B cell (primary cell): ENCODE data around the gene TTC28. TPM values are rescaled to one million over a fixed set of nuclear protein-coding genes. Genes with fewer than 3 reads are reported as not detected.

Source experiments
- ATAC-seq: fragments of 200-7000 bp; cut with Tn5 transposase; one replicate; pipeline ENCODE4 v1.10.0; 2021; ENCODE audit warnings: low read depth, mild to moderate bottlenecking, moderate number of reproducible peaks, moderate library complexity
- CTCF ChIA-PET: fragments of 350-600 bp; sonication (Branson Sonifier 250); formaldehyde crosslinking; loops from one replicate; lab custom pipeline; 2021; ENCODE audit warnings: antibody characterized with exemption, inconsistent platforms; lab: Charles Lee
- POLR2A ChIA-PET: fragments of 350-600 bp; sonication (Branson Sonifier 250); formaldehyde crosslinking; loops from one replicate; lab custom pipeline; 2021; ENCODE audit warnings: antibody characterized with exemption; lab: Charles Lee
- DNase-seq: peaks from one replicate; pipeline ENCODE4 v3.0.0; 2013
- H2AFZ ChIP-seq: 2 replicates; pipeline ENCODE4 v1.6.1; 2012; ENCODE audit warnings: mild to moderate bottlenecking, low read depth, low read length; ENCODE audit not compliant: insufficient read depth, poor library complexity, severe bottlenecking
- H3K27ac ChIP-seq, 2 donors: 1 replicate in 1 of 2; 2 replicates in 1 of 2; pipeline ENCODE4 v1.5.1; 2012 to 2013; ENCODE audit warnings: low read length in 2 of 2, mild to moderate bottlenecking in 2 of 2, moderate library complexity in 1 of 2
- H3K27me3 ChIP-seq, 4 experiments: fragments of 200-600 bp in 1 of 4; sonication (generic) in 1 of 4; replicated peaks in 1 of 4; 1 replicate in 2 of 4; 2 replicates in 2 of 4; pipeline versions ENCODE4 v1.6.1 to v1.7.0; 2013 to 2016; ENCODE audit warnings: low read length in 3 of 4, mild to moderate bottlenecking in 2 of 4, mixed read lengths in 1 of 4, moderate library complexity in 1 of 4; ENCODE audit not compliant: insufficient read depth in 4 of 4, control insufficient read depth in 3 of 4; ENCODE audit errors: control extremely low read depth in 1 of 4
- H3K36me3 ChIP-seq, 2 experiments: replicated peaks in 1 of 2; 1 replicate in 1 of 2; 2 replicates in 1 of 2; pipeline versions ENCODE4 v1.6.1 to v1.7.1; 2013; ENCODE audit warnings: low read length in 1 of 2; ENCODE audit not compliant: insufficient read depth in 2 of 2, control insufficient read depth in 1 of 2; ENCODE audit errors: control extremely low read depth in 1 of 2, extremely low read depth in 1 of 2
- H3K4me1 ChIP-seq, 2 donors: fragments of 200-600 bp in 1 of 2; sonication (generic) in 1 of 2; 1 replicate in 1 of 2; 2 replicates in 1 of 2; pipeline versions ENCODE4 v1.5.1 to v1.6.1; 2013 to 2017; ENCODE audit warnings: low read length in 2 of 2; ENCODE audit not compliant: control insufficient read depth in 2 of 2, insufficient read depth in 2 of 2
- H3K4me2 ChIP-seq: replicated peaks from 2 replicates; pipeline ENCODE3; 2012; ENCODE audit warnings: mild to moderate bottlenecking, low read depth, low read length; ENCODE audit not compliant: poor library complexity, severe bottlenecking
- H3K4me3 ChIP-seq, 5 experiments: fragments of 200-600 bp in 1 of 5; sonication (generic) in 1 of 5; 1 replicate in 3 of 5; 2 replicates in 2 of 5; pipeline versions ENCODE4 v1.5.1 to v1.7.0; 2011 to 2016; ENCODE audit warnings: low read length in 4 of 5, mild to moderate bottlenecking in 4 of 5, low read depth in 2 of 5, control low read depth in 1 of 5, moderate library complexity in 1 of 5; ENCODE audit not compliant: insufficient read depth in 1 of 5; ENCODE audit errors: control extremely low read depth in 1 of 5, extremely low read depth in 1 of 5
- H3K79me2 ChIP-seq: fragments of 200-600 bp; sonication (generic); one replicate; pipeline ENCODE4 v1.6.0; 2016; ENCODE audit warnings: low read length; ENCODE audit not compliant: control insufficient read depth, insufficient read depth
- H3K9ac ChIP-seq: fragments of 200-600 bp; sonication (generic); 2 replicates; pipeline ENCODE4 v1.6.1; 2017; ENCODE audit warnings: mild to moderate bottlenecking, low read length, moderate library complexity
- H3K9me3 ChIP-seq, 3 donors: one replicate each; pipeline versions ENCODE4 v1.6.1 to v1.7.1; 2013; ENCODE audit warnings: low read length in 2 of 3; ENCODE audit not compliant: control insufficient read depth in 2 of 3, insufficient read depth in 1 of 3; ENCODE audit errors: control extremely low read depth in 1 of 3
- H4K20me1 ChIP-seq: 2 replicates; pipeline ENCODE4 v1.6.0; 2012; ENCODE audit warnings: mild to moderate bottlenecking, low read length; ENCODE audit not compliant: insufficient read depth, control insufficient read depth, poor library complexity, severe bottlenecking
- H3K27ac Mint-ChIP-seq: one replicate; pipeline ENCODE4 v1.8.0; 2021; ENCODE audit warnings: mixed read lengths
- H3K27me3 Mint-ChIP-seq: one replicate; pipeline ENCODE4 v1.8.0; 2021; ENCODE audit warnings: mixed read lengths
- H3K4me1 Mint-ChIP-seq: one replicate; pipeline ENCODE4 v1.8.0; 2021; ENCODE audit warnings: mixed read lengths
- H3K4me3 Mint-ChIP-seq: one replicate; pipeline ENCODE4 v1.8.0; 2021; ENCODE audit warnings: mixed read lengths
- H3K9me3 Mint-ChIP-seq: one replicate; pipeline ENCODE4 v1.8.0; 2022; ENCODE audit warnings: mixed read lengths; ENCODE audit not compliant: insufficient read depth
- EZH2 ChIP-seq: IDR thresholded peaks from 2 replicates; pipeline ENCODE4 v1.6.1; 2012; ENCODE audit warnings: borderline replicate concordance, low read depth, mild to moderate bottlenecking, moderate library complexity, low read length; ENCODE audit not compliant: insufficient read depth, poor library complexity, severe bottlenecking
- WGBS: methylation state at CpG from one replicate; pipeline ENCODE4 v1.1.5; 2013; ENCODE audit warnings: missing lambda C conversion rate; ENCODE audit not compliant: insufficient coverage; 5-methylcytosine and 5-hydroxymethylcytosine counted together
- intact Hi-C: fragments of 100-400 bp; cut with micrococcal nuclease; formaldehyde crosslinking; loops from one replicate; pipeline ENCODE4 v1.10.0; 2022
- polyA plus RNA-seq: library from polyadenylated mRNA; depleted of rRNA; stranded (reverse); fragments of >200 nt; gene quantifications from 2 replicates; pipeline ENCODE4 v1.2.3, GENCODE V29; 2012
- total RNA-seq, 2 donors: library from RNA; stranded (reverse); fragments of 120-200 nt in 1 of 2; gene quantifications; 1 replicate in 1 of 2; 2 replicates in 1 of 2; pipeline versions ENCODE4 v1.2.3 to v1.2.4, GENCODE V29; 2013 to 2022
- TF ChIP-seq, protein P1 (sequence below): fragments of 200-600 bp; IDR thresholded peaks from one replicate; pipeline ENCODE4 v1.8.0; 2022; ENCODE audit warnings: antibody characterized with exemption, mild to moderate bottlenecking

Gene TTC28
- total and polyA plus RNA-seq, 2 donors (not counting 1 experiment from before 2014, with no cell fraction given), result 4.5 to 7.3 TPM

DNA sequence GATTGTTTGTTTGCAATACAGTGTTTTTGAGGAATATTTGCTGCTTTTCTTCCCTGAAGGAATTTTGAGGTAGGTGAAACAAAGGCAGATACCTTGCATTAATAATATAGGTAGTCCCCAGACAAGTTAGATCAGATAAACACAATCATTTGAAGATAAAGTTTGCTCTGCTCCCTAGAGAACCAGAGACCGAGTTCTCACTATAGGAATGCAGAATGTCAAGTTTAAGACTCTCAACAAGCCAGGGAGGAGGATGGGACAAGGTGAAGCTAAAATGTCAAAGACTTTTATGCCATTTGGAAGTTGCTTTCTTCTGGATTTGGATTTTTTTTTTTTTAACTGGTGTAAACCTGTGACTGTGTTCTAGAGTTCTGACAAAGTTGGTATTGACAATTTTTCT, 364.7 kb downstream of the TTC28 start:
- Mint-ChIP-seq H3K4me3 (no peak overlapping the region), H3K9me3 (no peaks in the 10 kb centered on the region), H3K4me1 (no peaks in the 10 kb centered on the region), H3K27ac (no peak overlapping the region), H3K27me3 (peaks cover 11% of the 10 kb centered on the region)
- no peak for ATAC-seq
- POLR2A ChIA-PET, result no interaction called here
- CTCF ChIA-PET, result no interaction called here
- intact Hi-C loops, result no loop called here
- Histone ChIP-seq H3K4me1 (no peaks in the 10 kb centered on the region), H3K4me2 (no peak overlapping the region), H3K27me3 (no peaks in the 10 kb centered on the region), H3K4me3 (no peak overlapping the region), H3K9ac (no peak overlapping the region), H3K27ac (no peak overlapping the region), H2AFZ (no peak overlapping the region), H3K79me2 (no peaks in the 10 kb centered on the region), H3K36me3 (no peaks in the 10 kb centered on the region), H3K9me3 (no peaks in the 10 kb centered on the region), H4K20me1 (no peaks in the 10 kb centered on the region)
- no CpG with 5 or more reads among the region's 1 CpG for WGBS
- DNase-seq, result no peak
- TF ChIP-seq, protein P1, sequence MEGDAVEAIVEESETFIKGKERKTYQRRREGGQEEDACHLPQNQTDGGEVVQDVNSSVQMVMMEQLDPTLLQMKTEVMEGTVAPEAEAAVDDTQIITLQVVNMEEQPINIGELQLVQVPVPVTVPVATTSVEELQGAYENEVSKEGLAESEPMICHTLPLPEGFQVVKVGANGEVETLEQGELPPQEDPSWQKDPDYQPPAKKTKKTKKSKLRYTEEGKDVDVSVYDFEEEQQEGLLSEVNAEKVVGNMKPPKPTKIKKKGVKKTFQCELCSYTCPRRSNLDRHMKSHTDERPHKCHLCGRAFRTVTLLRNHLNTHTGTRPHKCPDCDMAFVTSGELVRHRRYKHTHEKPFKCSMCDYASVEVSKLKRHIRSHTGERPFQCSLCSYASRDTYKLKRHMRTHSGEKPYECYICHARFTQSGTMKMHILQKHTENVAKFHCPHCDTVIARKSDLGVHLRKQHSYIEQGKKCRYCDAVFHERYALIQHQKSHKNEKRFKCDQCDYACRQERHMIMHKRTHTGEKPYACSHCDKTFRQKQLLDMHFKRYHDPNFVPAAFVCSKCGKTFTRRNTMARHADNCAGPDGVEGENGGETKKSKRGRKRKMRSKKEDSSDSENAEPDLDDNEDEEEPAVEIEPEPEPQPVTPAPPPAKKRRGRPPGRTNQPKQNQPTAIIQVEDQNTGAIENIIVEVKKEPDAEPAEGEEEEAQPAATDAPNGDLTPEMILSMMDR, result no peak
- TF ChIP-seq EZH2, result no peak

DNA sequence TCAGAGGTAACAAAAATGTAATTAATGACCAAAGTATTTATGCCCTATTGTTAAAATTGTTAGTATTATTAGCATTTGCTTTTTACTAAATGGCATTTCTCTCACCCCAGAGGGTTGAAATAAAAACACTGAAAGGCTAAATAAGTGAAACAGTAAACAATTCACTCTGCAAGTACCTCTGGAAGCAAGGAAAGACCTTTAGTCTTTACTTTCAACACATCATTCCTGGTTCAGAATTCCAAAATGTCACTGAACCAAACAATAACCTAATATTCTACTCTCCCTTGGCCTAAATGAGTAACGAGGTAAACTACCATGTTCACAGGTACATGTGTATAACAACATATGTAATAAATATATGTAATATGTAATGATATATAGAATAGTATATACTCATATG, 369.3 kb downstream of the TTC28 start:
- H4K20me1 ChIP-seq, result no peaks in the 10 kb centered on the region
- CTCF ChIA-PET, result no interaction called here
- TF ChIP-seq, protein P1, result no peak
- TF ChIP-seq EZH2, result no peak

More for the DNA sequence above, 369.3 kb downstream of the TTC28 start:
- no peaks in the 10 kb centered on the region for H3K36me3 ChIP-seq
- H3K4me1 ChIP-seq, result no peaks in the 10 kb centered on the region
- Mint-ChIP-seq H3K27ac (no peak overlapping the region), H3K4me3 (no peak overlapping the region), H3K27me3 (peaks cover 15% of the 10 kb centered on the region), H3K9me3 (no peaks in the 10 kb centered on the region), H3K4me1 (no peaks in the 10 kb centered on the region)
- ATAC-seq (no peak), DNase-seq (no peak)
- intact Hi-C loops, result no loop called here
- no peak overlapping the region for H3K4me2 ChIP-seq
- no peak overlapping the region for H3K27ac ChIP-seq
- H3K4me3 ChIP-seq, result no peak overlapping the region
- H3K9me3 ChIP-seq, result no peaks in the 10 kb centered on the region
- H3K27me3 ChIP-seq, result peaks cover 0 to 5% (median 1%) of the 10 kb centered on the region in 4 experiments
- H3K9ac ChIP-seq, result no peak overlapping the region
- POLR2A ChIA-PET, result interaction anchor here (0.7 kb wide), 1 partner anchor 11 kb away, joined by 5 read pairs; no protein-coding TSS in a partner anchor
- no peak overlapping the region for H2AFZ ChIP-seq
- WGBS, result no CpG with 5 or more reads among the region's 1 CpG
- no peaks in the 10 kb centered on the region for H3K79me2 ChIP-seq
